ENCODE results near the gene SEC31A. TPM values are rescaled to one million over a fixed set of nuclear protein-coding genes. Genes with fewer than 3 reads are reported as not detected.

SEC31A gene
- polyA plus RNA-seq, 3 donors: 74.8 to 120 (median 107) TPM

- Histone ChIP-seq H3K9me3 (replicated peaks in 1 of 2; ENCODE audit: control insufficient read depth in 1 of 2, insufficient read depth in 1 of 2, low read length in 2 of 2) (no peaks in the 10 kb centered on the region), H3K36me3 (replicated peaks in 1 of 2; ENCODE audit: control insufficient read depth in 1 of 2, insufficient read depth in 2 of 2, low read length in 2 of 2) (no peaks in the 10 kb centered on the region), H2AFZ (ENCODE audit: insufficient read depth, low read depth, low read length, poor library complexity, severe bottlenecking) (no peak overlapping the region), H3K9ac (ENCODE audit: insufficient read depth, low read length, poor library complexity, severe bottlenecking) (no peak overlapping the region), H4K20me1 (ENCODE audit: insufficient read depth, low read length) (no peaks in the 10 kb centered on the region), H3K4me2 (replicated peaks; ENCODE audit: extremely low read depth, low read length, poor library complexity, severe bottlenecking) (no peak overlapping the region), H3K79me2 (ENCODE audit: insufficient read depth, low read length) (no peaks in the 10 kb centered on the region), H3K27ac (ENCODE audit: low read depth in 1 of 2, low read length in 2 of 2) (no peak overlapping the region), H3K27me3 (ENCODE audit: control insufficient read depth in 2 of 2, insufficient read depth in 2 of 2, low read length in 2 of 2) (no peaks in the 10 kb centered on the region), H3K4me3 (replicated peaks in 1 of 3; ENCODE audit: low read depth in 2 of 3, low read length in 3 of 3) (no peak overlapping the region), H3K4me1 (ENCODE audit: control insufficient read depth in 1 of 2, insufficient read depth in 2 of 2, low read length in 2 of 2) (peaks cover 3 to 6% of the 10 kb centered on the region in 2 donors)
- H3K9me3 Mint-ChIP-seq: peaks cover 0 to 1% (median 0%) of the 10 kb centered on the region in 7 donors
- DNase-seq: no peak
- intact Hi-C loops (cut with micrococcal nuclease): no loop called here
- H3K36me3 Mint-ChIP-seq: no peaks in the 10 kb centered on the region
- TF ChIP-seq, protein P1, sequence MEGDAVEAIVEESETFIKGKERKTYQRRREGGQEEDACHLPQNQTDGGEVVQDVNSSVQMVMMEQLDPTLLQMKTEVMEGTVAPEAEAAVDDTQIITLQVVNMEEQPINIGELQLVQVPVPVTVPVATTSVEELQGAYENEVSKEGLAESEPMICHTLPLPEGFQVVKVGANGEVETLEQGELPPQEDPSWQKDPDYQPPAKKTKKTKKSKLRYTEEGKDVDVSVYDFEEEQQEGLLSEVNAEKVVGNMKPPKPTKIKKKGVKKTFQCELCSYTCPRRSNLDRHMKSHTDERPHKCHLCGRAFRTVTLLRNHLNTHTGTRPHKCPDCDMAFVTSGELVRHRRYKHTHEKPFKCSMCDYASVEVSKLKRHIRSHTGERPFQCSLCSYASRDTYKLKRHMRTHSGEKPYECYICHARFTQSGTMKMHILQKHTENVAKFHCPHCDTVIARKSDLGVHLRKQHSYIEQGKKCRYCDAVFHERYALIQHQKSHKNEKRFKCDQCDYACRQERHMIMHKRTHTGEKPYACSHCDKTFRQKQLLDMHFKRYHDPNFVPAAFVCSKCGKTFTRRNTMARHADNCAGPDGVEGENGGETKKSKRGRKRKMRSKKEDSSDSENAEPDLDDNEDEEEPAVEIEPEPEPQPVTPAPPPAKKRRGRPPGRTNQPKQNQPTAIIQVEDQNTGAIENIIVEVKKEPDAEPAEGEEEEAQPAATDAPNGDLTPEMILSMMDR (IDR thresholded peaks at IDR 0.05): no peak
- no peak overlapping the region for H3K4me3 Mint-ChIP-seq
- H3K27me3 Mint-ChIP-seq (ENCODE audit: low read depth in 3 of 3): no peaks in the 10 kb centered on the region
- peaks cover 15% of the 10 kb centered on the region for H3K4me1 Mint-ChIP-seq
- H3K27ac Mint-ChIP-seq: no peak overlapping the region
- no CpG with 5 or more reads among the region's 1 CpG for WGBS (ENCODE audit: insufficient coverage)
Measured at GRCh38 chr4:82780170-82780751, 110.7 kb downstream of the SEC31A start.

- no peaks in the 10 kb centered on the region for H3K79me2 ChIP-seq (ENCODE audit: insufficient read depth, low read length)
- Mint-ChIP-seq H3K4me1 (peaks cover 16% of the 10 kb centered on the region), H3K27ac (no peak overlapping the region), H3K36me3 (no peaks in the 10 kb centered on the region), H3K4me3 (no peak overlapping the region), H3K9me3 (peaks cover 0 to 1% (median 0%) of the 10 kb centered on the region in 7 donors), H3K27me3 (ENCODE audit: low read depth in 3 of 3) (no peaks in the 10 kb centered on the region)
- no peaks in the 10 kb centered on the region for H4K20me1 ChIP-seq (ENCODE audit: insufficient read depth, low read length)
- no peak overlapping the region for H3K9ac ChIP-seq (ENCODE audit: insufficient read depth, low read length, poor library complexity, severe bottlenecking)
- intact Hi-C loops (cut with micrococcal nuclease): no loop called here
- no peak overlapping the region for H3K4me3 ChIP-seq (replicated peaks in 1 of 3; ENCODE audit: low read depth in 2 of 3, low read length in 3 of 3)
- TF ChIP-seq, protein P1 (IDR thresholded peaks at IDR 0.05): no peak
- no peaks in the 10 kb centered on the region for H3K9me3 ChIP-seq (replicated peaks in 1 of 2; ENCODE audit: control insufficient read depth in 1 of 2, insufficient read depth in 1 of 2, low read length in 2 of 2)
- no peak overlapping the region for H3K4me2 ChIP-seq (replicated peaks; ENCODE audit: extremely low read depth, low read length, poor library complexity, severe bottlenecking)
- H2AFZ ChIP-seq (ENCODE audit: insufficient read depth, low read depth, low read length, poor library complexity, severe bottlenecking): no peak overlapping the region
- 93% methylated on average over 2 of the region's 11 CpGs for WGBS (ENCODE audit: insufficient coverage)
- no peak for DNase-seq
- H3K36me3 ChIP-seq (replicated peaks in 1 of 2; ENCODE audit: control insufficient read depth in 1 of 2, insufficient read depth in 2 of 2, low read length in 2 of 2): no peaks in the 10 kb centered on the region
- no peak overlapping the region for H3K27ac ChIP-seq (ENCODE audit: low read depth in 1 of 2, low read length in 2 of 2)
- H3K4me1 ChIP-seq (ENCODE audit: control insufficient read depth in 1 of 2, insufficient read depth in 2 of 2, low read length in 2 of 2): peaks cover 3 to 6% of the 10 kb centered on the region in 2 donors
- H3K27me3 ChIP-seq (ENCODE audit: control insufficient read depth in 2 of 2, insufficient read depth in 2 of 2, low read length in 2 of 2): no peaks in the 10 kb centered on the region
Measured at GRCh38 chr4:82779032-82779431, 111.9 kb downstream of the SEC31A start.

All from CD14-positive monocyte (primary cell).